ENCODE data around the gene TTC28. TPM values are rescaled to one million over a fixed set of nuclear protein-coding genes. Genes with fewer than 3 reads are reported as not detected.

TTC28 gene
- total and polyA plus RNA-seq, 2 donors (not counting 3 experiments of a cell fraction or from before 2014, with no cell fraction given), result 16.5 to 51.1 TPM

DNA sequence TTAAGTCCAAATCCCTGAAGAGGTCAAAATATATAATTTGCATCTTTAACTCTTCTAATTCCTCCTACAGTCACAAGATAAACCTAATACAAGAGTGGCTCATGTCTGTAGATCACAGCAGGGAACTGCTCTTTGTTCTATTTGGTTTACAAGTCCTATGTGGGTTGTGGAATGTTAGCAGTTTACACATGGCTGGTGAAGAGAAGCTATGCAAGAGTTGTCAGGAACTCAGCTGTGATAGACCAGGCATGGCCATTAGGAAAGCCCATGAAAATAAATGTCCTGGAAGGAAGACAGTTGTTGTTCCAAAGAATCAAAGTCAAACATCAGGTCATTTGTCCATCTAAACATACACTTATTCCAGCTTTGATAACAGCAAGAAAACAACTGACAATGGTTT, 448.2 kb downstream of the TTC28 start:
- H2AFZ ChIP-seq (ENCODE audit: low read depth, low read length), result no peak overlapping the region
- H3K79me2 ChIP-seq (ENCODE audit: control insufficient read depth, insufficient read depth, low read length), result no peaks in the 10 kb centered on the region
- dilution Hi-C loops (cut with MboI; ENCODE audit: extremely low pct_ligation_motif_present, low sequenced_read_pairs), result no loop called here
- BruUV-seq (replicated peaks), result no TSS peak
- CTCF ChIA-PET, result interaction anchor here (1.1 to 1.6 kb wide), 4 partner anchors 11 to 30 kb away, joined by 3 to 7 read pairs (median 5); no protein-coding TSS in a partner anchor
- no peak overlapping the region for H3K4me3 ChIP-seq (replicated peaks in 1 of 3; ENCODE audit: insufficient read depth in 1 of 3, low read depth in 1 of 3, low read length in 3 of 3)
- no peaks in the 10 kb centered on the region for H3K9me1 ChIP-seq (replicated peaks; ENCODE audit: control insufficient read depth, extremely low read depth, insufficient read depth, low read length)
- no peaks in the 10 kb centered on the region for H3K9me3 ChIP-seq (replicated peaks; ENCODE audit: control insufficient read depth, insufficient read depth, low read length)
- no peak overlapping the region for H3K4me2 ChIP-seq (ENCODE audit: insufficient read depth, low read length)
- no peak overlapping the region for H3K9ac ChIP-seq (replicated peaks; ENCODE audit: extremely low read depth, insufficient read depth, low read length)
- intact Hi-C loops (cut with micrococcal nuclease), result no loop called here
- POLR2A ChIA-PET, result no interaction called here
- H3K27ac ChIP-seq (ENCODE audit: insufficient read depth, low read depth, low read length), result no peak overlapping the region
- no peak for TF ChIP-seq EZH2 (IDR thresholded peaks at IDR 0.05; ENCODE audit: borderline replicate concordance, low read depth, low read length, severe bottlenecking)
- TF ChIP-seq JUN (IDR thresholded peaks at IDR 0.05; ENCODE audit: borderline replicate concordance, insufficient read depth, insufficient read length, low read depth), result no peak
- TF ChIP-seq POLR2A (IDR thresholded peaks at IDR 0.05; ENCODE audit: low read depth, low read length), result no peak
- no peak for TF ChIP-seq GATA2 (IDR thresholded peaks at IDR 0.05; ENCODE audit: insufficient read depth, insufficient read length, low read depth, low read length)
- TF ChIP-seq MAX (IDR thresholded peaks at IDR 0.05; ENCODE audit: insufficient read depth, insufficient read length), result no peak
- no peak for TF ChIP-seq CTCF (IDR thresholded peaks at IDR 0.05; ENCODE audit: extremely low read depth in 1 of 2, insufficient read depth in 1 of 2, low read depth in 1 of 2, low read length in 2 of 2)
- TF ChIP-seq POLR2AphosphoS5 (IDR thresholded peaks at IDR 0.05; ENCODE audit: insufficient read depth, low read depth, low read length), result no peak
- no peak for TF ChIP-seq MYC (IDR thresholded peaks at IDR 0.05; ENCODE audit: low read depth, low read length)
- TF ChIP-seq FOS (IDR thresholded peaks at IDR 0.05; ENCODE audit: borderline replicate concordance, insufficient read depth, low read length), result no peak
- H3K27me3 ChIP-seq (ENCODE audit: control insufficient read depth in 2 of 2, insufficient read depth in 2 of 2, low read length in 2 of 2), result no peaks in the 10 kb centered on the region
- H3K4me1 ChIP-seq (ENCODE audit: control insufficient read depth, extremely low read depth, insufficient read depth, low read length), result no peaks in the 10 kb centered on the region
- no peaks in the 10 kb centered on the region for H3K36me3 ChIP-seq (ENCODE audit: control insufficient read depth in 2 of 2, extremely low read depth in 1 of 2, insufficient read depth in 2 of 2, low read length in 2 of 2)
- H4K20me1 ChIP-seq (replicated peaks; ENCODE audit: control insufficient read depth, extremely low read depth, insufficient read depth, low read length), result peaks cover 2% of the 10 kb centered on the region
- DNase-seq (ENCODE audit: low read depth, low spot score), result no peak
- no peak for FAIRE-seq

Measured in endothelial cell of umbilical vein (primary cell).